HG03432 (cell line): Measurements from ENCODE around the gene PIEZO1.

ENCODE experiments used
- ATAC-seq: cut with Tn5 transposase; IDR thresholded peaks from one replicate; pipeline ENCODE4 v1.9.1; 2021; ENCODE audit warnings: mild to moderate bottlenecking, moderate library complexity; ENCODE audit not compliant: unreplicated experiment

The PIEZO1 gene

GRCh38 chr16:88691924-88692560 is 93.0 kb downstream of the PIEZO1 start:
- no peak for ATAC-seq

GRCh38 chr16:88691129-88691813 is 93.7 kb downstream of the PIEZO1 start:
- ATAC-seq: no peak

GRCh38 chr16:88690341-88691128 is 94.5 kb downstream of the PIEZO1 start:
- no peak for ATAC-seq

GRCh38 chr16:88688013-88688778 is 96.8 kb downstream of the PIEZO1 start:
- ATAC-seq: no peak

GRCh38 chr16:88687676-88688012 is 97.4 kb downstream of the PIEZO1 start:
- no peak for ATAC-seq

- no peak for ATAC-seq
These were observed 97.8 kb downstream of the PIEZO1 start for GRCh38 chr16:88687254-88687576.

- peak; percentile 65 for ATAC-seq
These were observed 98.4 kb downstream of the PIEZO1 start, which contains the start of gene SNAI3 for GRCh38 chr16:88686439-88687253. Gene SNAI3, minus strand, starts transcription at chr16:88686507. Its CDS starts 101 bp downstream, at chr16:88686406.

- ATAC-seq: peak; percentile 3
These were observed 99.0 kb downstream of the PIEZO1 start for GRCh38 chr16:88686062-88686438.

GRCh38 chr16:88685156-88686061 is 99.6 kb downstream of the PIEZO1 start:
- no peak for ATAC-seq

- no peak for ATAC-seq
These were observed 100.4 kb downstream of the PIEZO1 start for GRCh38 chr16:88684569-88685155.

GRCh38 chr16:88681709-88682451 is 103.1 kb downstream of the PIEZO1 start:
- ATAC-seq: peak; percentile 70

- peak; percentile 15 for ATAC-seq
These were observed 103.8 kb downstream of the PIEZO1 start for GRCh38 chr16:88681084-88681680.

GRCh38 chr16:88680554-88681083 is 104.4 kb downstream of the PIEZO1 start:
- ATAC-seq: no peak

GRCh38 chr16:88678224-88678979 is 106.6 kb downstream of the PIEZO1 start:
- no peak for ATAC-seq

- no peak for ATAC-seq
These were observed 107.3 kb downstream of the PIEZO1 start for GRCh38 chr16:88677721-88678120.

- no peak for ATAC-seq
These were observed 108.3 kb downstream of the PIEZO1 start for GRCh38 chr16:88676502-88677242.
